Measurements from ENCODE around the gene TMEM202. TPM values are rescaled to one million over a fixed set of nuclear protein-coding genes. Genes with fewer than 3 reads are reported as not detected.

Gene TMEM202
- total and polyA plus RNA-seq, 2 of the 13 experiments (the other 11 are each of a cell fraction or from before 2014, with no cell fraction given), result not detected

DNA sequence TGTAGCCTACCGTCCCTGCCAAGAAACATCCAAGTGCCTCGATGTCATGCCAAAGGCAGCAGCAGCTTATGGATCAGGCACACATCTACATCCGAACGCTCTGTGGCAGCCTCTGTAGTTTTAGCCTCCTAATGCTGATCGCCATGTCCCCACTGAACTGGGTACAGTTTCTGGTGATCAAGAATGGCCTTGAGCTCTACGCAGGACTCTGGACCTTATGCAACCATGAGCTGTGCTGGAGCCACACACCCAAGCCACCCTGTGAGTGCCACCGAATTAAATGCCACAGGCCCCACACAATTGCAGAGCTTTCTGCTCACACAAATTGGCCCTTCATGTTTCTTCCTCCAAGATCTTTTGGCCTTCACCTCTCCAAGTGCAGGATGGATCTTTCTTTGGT lies 543 bp downstream of the TMEM202 start (continued):
- no peak for TF ChIP-seq ATF3 (CRISPR knock-in tag; IDR thresholded peaks at IDR 0.05)
- TF ChIP-seq, protein P1, sequence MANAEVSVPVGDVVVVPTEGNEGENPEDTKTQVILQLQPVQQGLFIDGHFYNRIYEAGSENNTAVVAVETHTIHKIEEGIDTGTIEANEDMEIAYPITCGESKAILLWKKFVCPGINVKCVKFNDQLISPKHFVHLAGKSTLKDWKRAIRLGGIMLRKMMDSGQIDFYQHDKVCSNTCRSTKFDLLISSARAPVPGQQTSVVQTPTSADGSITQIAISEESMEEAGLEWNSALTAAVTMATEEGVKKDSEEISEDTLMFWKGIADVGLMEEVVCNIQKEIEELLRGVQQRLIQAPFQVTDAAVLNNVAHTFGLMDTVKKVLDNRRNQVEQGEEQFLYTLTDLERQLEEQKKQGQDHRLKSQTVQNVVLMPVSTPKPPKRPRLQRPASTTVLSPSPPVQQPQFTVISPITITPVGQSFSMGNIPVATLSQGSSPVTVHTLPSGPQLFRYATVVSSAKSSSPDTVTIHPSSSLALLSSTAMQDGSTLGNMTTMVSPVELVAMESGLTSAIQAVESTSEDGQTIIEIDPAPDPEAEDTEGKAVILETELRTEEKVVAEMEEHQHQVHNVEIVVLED (CRISPR knock-in tag; IDR thresholded peaks at IDR 0.05; ENCODE audit: borderline replicate concordance), result no peak
- no peak for TF ChIP-seq HMG20B (CRISPR knock-in tag; conservative IDR thresholded peaks at IDR 0.05)
- TF ChIP-seq DMTF1 (CRISPR knock-in tag; IDR thresholded peaks at IDR 0.05), result no peak
- no peak for TF ChIP-seq ZNF207 (IDR thresholded peaks at IDR 0.05; ENCODE audit: borderline replicate concordance)
- TF ChIP-seq SMC3 (IDR thresholded peaks at IDR 0.05; ENCODE audit: low read length), result no peak
- no peak for TF ChIP-seq RFXANK (CRISPR knock-in tag; IDR thresholded peaks at IDR 0.05)
- no peak for TF ChIP-seq ZNF660 (CRISPR knock-in tag; IDR thresholded peaks at IDR 0.05; ENCODE audit: borderline replicate concordance, low read depth)
- no peak for TF ChIP-seq NR2F2 (IDR thresholded peaks at IDR 0.05; ENCODE audit: borderline replicate concordance, low read depth)
- peak; percentile 55; the same call in 1 of the 2 replicates for TF ChIP-seq HOXA3 (CRISPR knock-in tag; IDR thresholded peaks at IDR 0.05)
- peak; percentile 49; the same call in 1 of the 2 replicates for TF ChIP-seq GATAD2A (CRISPR knock-in tag; IDR thresholded peaks at IDR 0.05)
- TF ChIP-seq ZSCAN30 (CRISPR knock-in tag; IDR thresholded peaks at IDR 0.05), result no peak
- no peak for TF ChIP-seq MAZ (IDR thresholded peaks at IDR 0.05; ENCODE audit: borderline replicate concordance, low read depth, low read length)
- TF ChIP-seq MAZ (CRISPR knock-in tag; IDR thresholded peaks at IDR 0.05; ENCODE audit: low read depth), result 0 out of 2 replicates have a peak, but pooled peaks have one; percentile 22
- no peak for TF ChIP-seq ZNF781 (CRISPR knock-in tag; IDR thresholded peaks at IDR 0.05; ENCODE audit: borderline replicate concordance, not compliant biosample characterization)
- TF ChIP-seq ZNF296 (CRISPR knock-in tag; conservative IDR thresholded peaks at IDR 0.05), result no peak
- TF ChIP-seq IRX3 (CRISPR knock-in tag; IDR thresholded peaks at IDR 0.05; ENCODE audit: borderline replicate concordance, low read depth), result no peak
- TF ChIP-seq, protein P2, sequence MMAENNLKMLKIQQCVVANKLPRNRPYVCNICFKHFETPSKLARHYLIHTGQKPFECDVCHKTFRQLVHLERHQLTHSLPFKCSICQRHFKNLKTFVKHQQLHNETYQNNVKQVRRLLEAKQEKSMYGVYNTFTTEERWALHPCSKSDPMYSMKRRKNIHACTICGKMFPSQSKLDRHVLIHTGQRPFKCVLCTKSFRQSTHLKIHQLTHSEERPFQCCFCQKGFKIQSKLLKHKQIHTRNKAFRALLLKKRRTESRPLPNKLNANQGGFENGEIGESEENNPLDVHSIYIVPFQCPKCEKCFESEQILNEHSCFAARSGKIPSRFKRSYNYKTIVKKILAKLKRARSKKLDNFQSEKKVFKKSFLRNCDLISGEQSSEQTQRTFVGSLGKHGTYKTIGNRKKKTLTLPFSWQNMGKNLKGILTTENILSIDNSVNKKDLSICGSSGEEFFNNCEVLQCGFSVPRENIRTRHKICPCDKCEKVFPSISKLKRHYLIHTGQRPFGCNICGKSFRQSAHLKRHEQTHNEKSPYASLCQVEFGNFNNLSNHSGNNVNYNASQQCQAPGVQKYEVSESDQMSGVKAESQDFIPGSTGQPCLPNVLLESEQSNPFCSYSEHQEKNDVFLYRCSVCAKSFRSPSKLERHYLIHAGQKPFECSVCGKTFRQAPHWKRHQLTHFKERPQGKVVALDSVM (CRISPR knock-in tag; IDR thresholded peaks at IDR 0.05), result no peak
- TF ChIP-seq ATM (IDR thresholded peaks at IDR 0.05; ENCODE audit: borderline replicate concordance), result no peak
- TF ChIP-seq, protein P3, sequence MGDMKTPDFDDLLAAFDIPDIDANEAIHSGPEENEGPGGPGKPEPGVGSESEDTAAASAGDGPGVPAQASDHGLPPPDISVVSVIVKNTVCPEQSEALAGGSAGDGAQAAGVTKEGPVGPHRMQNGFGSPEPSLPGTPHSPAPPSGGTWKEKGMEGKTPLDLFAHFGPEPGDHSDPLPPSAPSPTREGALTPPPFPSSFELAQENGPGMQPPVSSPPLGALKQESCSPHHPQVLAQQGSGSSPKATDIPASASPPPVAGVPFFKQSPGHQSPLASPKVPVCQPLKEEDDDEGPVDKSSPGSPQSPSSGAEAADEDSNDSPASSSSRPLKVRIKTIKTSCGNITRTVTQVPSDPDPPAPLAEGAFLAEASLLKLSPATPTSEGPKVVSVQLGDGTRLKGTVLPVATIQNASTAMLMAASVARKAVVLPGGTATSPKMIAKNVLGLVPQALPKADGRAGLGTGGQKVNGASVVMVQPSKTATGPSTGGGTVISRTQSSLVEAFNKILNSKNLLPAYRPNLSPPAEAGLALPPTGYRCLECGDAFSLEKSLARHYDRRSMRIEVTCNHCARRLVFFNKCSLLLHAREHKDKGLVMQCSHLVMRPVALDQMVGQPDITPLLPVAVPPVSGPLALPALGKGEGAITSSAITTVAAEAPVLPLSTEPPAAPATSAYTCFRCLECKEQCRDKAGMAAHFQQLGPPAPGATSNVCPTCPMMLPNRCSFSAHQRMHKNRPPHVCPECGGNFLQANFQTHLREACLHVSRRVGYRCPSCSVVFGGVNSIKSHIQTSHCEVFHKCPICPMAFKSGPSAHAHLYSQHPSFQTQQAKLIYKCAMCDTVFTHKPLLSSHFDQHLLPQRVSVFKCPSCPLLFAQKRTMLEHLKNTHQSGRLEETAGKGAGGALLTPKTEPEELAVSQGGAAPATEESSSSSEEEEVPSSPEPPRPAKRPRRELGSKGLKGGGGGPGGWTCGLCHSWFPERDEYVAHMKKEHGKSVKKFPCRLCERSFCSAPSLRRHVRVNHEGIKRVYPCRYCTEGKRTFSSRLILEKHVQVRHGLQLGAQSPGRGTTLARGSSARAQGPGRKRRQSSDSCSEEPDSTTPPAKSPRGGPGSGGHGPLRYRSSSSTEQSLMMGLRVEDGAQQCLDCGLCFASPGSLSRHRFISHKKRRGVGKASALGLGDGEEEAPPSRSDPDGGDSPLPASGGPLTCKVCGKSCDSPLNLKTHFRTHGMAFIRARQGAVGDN (CRISPR knock-in tag; IDR thresholded peaks at IDR 0.05), result no peak; the same call in 1 of the 2 replicates
- TF ChIP-seq ZNF709 (CRISPR knock-in tag; IDR thresholded peaks at IDR 0.05), result no peak

All from HepG2 (cell line).